Fibroblast of the conjunctiva (primary cell): ENCODE results near the gene BCAP31.
A peak's percentile ranks its signal among the peaks of the same experiment; 100 is the strongest.

Source experiments
- DNase-seq: peaks from one replicate; pipeline ENCODE4 v3.0.0-alpha.2; 2010; ENCODE audit warnings: low read depth

BCAP31 gene

GRCh38 chrX:153673428-153674218 is 50.6 kb downstream of the BCAP31 start, which contains the start of gene PNCK:
TSS of gene PNCK (minus strand) at chrX:153673813. CDS start at chrX:153673076, 737 bp downstream.
- DNase-seq = no peak

DNA sequence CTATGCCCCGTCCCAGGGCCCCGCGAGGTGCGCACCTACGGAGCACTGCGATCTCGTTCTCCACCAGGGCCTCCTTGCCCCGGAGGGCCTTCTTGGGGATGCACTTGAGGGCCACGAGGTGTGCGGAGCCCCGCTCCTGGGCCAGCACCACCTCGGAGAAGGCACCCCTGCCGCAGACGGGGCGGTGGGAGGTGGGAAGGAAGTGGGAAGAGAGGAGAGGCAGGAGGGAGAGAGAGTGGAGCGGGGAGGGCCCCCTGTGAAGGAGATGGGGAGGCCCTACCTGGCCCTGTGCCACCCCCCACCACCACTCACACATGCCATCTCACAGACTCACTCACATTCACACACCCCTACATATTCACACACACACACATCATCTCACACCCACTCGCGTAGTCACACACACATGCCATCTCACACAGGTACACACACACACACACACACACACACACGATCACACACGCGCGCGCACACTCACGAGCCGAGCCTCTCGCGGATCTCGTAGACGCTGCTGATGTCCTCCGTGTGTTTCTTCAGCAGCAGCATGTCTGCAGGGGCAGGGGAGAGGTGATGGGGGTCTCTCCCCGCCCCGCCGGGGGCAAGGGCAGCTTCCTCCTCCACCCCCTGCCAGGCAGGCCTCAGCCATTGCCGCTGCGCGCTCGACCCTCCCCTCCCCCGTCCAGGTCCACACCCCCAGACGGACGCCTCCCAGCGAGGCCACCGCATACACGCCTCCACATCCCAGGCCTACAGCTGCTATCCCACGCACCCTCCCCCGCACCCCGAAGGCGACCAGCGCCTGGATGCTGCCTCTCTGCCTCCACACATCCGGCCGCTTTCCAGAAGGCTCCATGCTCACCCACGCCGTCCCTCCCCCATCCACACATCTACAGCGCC is 51.4 kb downstream of the BCAP31 start:
- DNase-seq = no peak

- no peak for DNase-seq
Measured at GRCh38 chrX:153671589-153672530, 52.3 kb downstream of the BCAP31 start.

- DNase-seq = no peak
Measured at GRCh38 chrX:153670748-153671588, 53.2 kb downstream of the BCAP31 start.

DNA sequence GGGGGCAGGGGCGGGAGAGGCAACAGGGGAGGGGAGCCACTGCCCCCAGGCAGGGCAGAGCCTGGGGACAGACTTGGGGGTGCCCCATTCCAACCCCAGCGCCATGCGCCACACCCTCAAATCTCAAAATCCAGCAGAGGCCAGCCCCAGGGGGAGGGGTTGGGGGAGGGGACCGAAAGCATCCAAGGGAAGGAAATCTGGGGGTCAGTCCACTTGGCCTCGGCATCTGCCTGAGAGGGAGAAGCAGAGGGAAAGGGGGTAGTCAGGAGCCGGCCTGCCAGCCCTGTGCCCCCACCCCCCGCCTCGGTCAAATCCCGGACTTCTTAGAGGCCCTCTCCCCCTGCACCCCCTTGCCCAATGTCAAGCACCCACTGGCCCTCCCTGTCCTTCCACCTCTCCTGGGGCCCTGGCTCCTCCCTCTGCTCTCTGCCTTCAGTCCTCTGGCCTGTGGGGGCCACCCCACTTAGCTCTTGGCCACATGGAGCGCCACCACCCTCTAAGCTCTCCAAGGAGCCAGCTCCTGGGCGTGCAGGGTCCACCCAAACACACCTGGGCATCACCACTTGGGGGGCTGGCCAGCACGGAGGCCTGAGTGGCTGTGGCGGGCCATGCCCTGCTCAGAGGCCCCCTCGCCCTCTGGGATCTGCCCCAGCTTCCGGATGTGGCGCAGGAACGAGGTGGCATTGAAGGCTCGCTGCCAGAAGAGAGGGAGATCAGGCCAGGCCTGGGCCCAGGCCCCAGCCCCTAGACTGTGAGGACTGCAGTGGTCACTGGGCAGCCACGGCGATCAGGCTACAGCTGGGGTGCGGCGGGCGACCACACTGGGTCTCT is 54.1 kb downstream of the BCAP31 start:
- no peak for DNase-seq

GRCh38 chrX:153669174-153669890 is 54.9 kb downstream of the BCAP31 start:
- no peak for DNase-seq

DNA sequence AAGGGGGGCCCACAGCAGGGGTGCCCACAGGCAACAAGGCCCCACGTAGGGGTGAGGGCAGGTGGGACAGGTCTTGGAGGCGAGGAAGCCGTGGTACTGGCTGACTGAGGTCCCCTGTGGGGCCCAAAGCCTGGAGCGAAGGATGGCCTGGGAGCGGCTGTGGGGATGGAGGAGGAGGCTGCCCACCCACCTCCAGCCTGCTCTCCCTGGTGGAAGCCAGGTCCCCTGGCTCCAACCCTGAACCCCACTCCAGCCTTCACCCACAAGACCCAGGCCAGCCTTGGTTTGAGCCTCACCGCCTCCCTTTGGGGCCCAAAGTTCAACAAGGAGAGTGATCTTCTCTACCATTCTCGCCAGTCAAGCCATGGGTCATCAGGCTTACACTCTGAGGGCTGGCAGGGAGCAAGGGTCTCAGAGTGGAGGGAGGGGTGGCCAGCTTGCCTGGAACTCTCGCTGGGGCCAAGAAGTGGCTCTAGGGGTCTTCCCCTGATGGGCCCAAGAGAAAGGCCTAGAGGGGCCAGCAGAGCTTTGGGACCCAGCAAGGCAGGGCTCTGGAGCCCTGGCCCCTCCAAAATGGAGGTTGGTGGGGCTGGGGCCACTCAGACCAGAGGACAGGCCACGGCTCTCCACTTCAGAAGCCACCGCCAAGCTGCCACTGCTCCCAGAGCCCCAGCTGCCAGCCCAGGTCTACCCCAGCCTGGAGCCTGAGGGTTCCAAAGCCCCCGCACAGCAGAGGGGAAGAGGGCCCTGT is 55.6 kb downstream of the BCAP31 start:
- DNase-seq = no peak

DNA sequence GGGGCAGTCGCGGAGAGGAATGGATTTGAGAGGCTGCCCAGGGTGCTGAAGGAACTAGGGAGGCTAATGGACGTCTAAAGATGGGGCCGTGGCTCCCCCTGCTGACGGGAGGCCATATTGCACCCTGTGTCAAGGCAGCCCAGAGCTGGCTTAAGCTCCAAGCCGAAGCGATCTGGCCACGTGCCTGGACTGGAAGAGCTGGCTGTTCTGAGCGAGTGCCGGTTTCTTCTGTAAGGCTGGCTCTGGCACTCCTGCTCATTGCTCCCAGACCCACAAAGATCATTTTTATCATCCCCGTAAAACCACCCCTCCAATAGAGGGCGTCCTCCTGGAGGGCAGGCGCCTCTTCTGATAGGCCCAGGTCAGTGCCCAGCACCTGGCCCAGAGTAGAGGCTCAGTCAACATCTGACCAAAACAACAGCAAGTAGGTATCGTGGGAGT is 56.2 kb downstream of the BCAP31 start:
- DNase-seq = peak; percentile 61

- no peak for DNase-seq
Measured at GRCh38 chrX:153667281-153667955, 56.8 kb downstream of the BCAP31 start.

DNA sequence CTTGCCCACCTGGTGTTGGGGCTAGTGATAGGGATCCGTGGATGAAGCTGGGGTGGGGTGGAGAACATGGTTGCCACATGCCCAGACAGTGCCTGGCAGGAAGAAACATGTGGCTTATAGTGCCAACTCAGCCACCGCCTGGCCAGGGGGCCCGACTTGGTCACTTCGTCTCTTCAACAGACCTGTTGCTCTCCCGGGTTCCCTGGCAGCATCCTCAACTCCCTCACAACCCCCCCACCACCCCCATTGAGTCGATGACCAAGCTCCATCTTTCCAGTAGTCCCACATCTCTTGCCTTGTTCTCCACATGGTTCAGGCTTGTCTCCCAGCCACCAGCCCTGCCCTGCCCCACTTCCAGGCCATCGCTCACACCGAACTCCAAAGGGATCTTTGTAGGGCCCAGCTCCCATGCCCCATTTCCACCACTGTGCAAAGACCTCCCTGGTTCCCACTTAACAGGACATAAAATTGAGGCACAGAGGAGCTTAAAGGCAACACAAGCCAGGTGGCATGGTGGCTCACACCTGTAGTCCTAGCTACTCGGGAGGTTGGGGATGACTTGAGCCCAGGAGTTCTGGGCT is 58.4 kb downstream of the BCAP31 start:
- DNase-seq = no peak

DNA sequence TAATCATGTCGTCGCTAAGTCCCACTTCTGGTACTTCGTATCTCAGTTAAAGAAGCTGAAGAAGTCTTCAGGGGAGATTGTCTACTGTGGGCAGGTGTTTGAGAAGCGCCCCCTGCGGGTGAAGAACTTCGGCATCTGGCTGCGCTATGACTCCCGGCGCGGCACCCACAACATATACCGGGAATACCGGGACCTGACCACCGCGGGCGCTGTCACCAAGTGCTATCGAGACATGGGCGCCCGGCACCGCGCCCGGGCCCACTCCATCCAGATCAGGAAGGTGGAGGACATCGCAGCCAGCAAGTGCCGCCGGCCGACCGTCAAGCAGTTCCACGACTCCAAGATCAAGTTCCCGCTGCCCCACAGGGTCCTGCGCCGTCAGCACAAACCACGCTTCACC is 61.9 kb downstream of the BCAP31 start:
- DNase-seq = no peak

GRCh38 chrX:153659268-153659667 is 64.9 kb downstream of the BCAP31 start:
- DNase-seq = no peak

GRCh38 chrX:153657161-153657560 is 67.0 kb downstream of the BCAP31 start:
- DNase-seq = no peak

- no peak for DNase-seq
Measured at GRCh38 chrX:153653556-153653955, 70.6 kb downstream of the BCAP31 start.

- DNase-seq = no peak
Measured at GRCh38 chrX:153651540-153652079, 72.6 kb downstream of the BCAP31 start.

DNA sequence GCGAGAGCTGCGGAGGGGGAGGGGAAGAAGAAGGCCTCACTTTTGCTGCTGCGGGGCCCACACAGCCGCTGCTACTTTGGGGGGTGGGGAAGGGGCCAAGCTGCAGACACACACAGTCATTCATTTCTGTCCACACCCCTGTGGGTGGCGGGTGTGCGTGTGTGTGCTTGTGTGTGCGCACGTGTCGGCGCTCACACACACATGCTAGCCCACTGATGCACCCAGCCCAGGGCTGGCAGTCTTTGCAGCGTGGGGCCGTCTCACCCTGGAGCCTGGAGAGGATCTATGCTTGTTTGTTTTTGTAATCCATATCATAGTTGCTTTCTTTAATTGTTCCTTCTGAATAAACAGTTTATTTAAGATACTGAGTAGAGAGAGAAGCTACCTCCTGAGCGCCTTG is 73.2 kb downstream of the BCAP31 start:
- no peak for DNase-seq
